ENCODE results near the gene PATJ. TPM values are rescaled to one million over a fixed set of nuclear protein-coding genes. Genes with fewer than 3 reads are reported as not detected.
A peak's percentile ranks its signal among the peaks of the same experiment; 100 is the strongest.

PATJ gene, protein sequence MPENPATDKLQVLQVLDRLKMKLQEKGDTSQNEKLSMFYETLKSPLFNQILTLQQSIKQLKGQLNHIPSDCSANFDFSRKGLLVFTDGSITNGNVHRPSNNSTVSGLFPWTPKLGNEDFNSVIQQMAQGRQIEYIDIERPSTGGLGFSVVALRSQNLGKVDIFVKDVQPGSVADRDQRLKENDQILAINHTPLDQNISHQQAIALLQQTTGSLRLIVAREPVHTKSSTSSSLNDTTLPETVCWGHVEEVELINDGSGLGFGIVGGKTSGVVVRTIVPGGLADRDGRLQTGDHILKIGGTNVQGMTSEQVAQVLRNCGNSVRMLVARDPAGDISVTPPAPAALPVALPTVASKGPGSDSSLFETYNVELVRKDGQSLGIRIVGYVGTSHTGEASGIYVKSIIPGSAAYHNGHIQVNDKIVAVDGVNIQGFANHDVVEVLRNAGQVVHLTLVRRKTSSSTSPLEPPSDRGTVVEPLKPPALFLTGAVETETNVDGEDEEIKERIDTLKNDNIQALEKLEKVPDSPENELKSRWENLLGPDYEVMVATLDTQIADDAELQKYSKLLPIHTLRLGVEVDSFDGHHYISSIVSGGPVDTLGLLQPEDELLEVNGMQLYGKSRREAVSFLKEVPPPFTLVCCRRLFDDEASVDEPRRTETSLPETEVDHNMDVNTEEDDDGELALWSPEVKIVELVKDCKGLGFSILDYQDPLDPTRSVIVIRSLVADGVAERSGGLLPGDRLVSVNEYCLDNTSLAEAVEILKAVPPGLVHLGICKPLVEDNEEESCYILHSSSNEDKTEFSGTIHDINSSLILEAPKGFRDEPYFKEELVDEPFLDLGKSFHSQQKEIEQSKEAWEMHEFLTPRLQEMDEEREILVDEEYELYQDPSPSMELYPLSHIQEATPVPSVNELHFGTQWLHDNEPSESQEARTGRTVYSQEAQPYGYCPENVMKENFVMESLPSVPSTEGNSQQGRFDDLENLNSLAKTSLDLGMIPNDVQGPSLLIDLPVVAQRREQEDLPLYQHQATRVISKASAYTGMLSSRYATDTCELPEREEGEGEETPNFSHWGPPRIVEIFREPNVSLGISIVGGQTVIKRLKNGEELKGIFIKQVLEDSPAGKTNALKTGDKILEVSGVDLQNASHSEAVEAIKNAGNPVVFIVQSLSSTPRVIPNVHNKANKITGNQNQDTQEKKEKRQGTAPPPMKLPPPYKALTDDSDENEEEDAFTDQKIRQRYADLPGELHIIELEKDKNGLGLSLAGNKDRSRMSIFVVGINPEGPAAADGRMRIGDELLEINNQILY (N-terminal part only)
- total RNA-seq: 10 to 100 TPM; 37.9 to 72.1 TPM

DNA sequence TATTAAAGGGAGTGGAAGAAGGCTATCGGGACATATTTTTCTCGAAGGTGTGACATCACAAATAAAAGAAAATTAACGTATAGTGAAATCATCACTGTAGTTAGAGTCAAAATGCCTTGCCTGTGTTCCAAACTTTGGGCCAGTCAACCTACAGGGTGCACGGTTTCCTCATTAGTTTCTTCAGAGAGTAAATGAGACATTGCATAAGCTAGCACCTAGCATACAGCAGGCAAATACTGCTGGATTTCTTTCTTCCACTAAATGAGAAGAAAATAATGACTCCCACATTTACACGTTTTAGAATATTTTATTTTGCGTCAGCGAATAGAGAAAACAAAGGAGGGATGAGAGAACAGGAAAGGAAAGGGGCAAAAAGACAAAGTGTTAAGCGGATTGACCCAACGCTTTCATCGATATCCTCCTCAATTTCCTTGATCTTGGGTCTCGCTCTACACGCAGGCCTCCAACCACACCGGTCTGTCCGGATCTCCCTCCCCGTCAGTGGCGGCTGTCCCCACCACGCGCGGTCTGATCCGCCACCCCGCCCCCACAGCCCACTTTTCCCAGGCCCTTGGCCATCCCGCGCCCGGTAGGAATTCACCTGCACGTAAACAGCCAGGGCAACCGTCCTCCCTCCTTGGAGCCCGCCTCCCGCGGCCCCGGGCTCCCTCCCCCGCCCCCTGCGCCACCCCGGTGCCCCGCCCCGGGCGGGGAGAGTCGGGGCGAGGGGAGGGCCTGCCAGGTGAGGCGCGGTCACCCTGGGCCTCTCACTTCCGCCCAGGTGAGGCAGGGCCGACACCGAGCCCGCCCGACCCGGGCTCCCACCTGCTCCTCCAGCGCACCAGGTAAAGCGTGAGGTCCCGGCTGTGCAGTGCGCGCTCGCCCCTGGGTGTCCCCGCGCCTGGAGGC, at the start of gene PATJ:
Gene PATJ (plus strand): TSS at position 770 of the 909 bp plus-strand sequence. CDS start 20,413 bp downstream, outside the sequence.
- Histone ChIP-seq H3K36me3 (no peaks in the 10 kb centered on the region), H3K9me3 (no peaks in the 10 kb centered on the region), H3K4me3 (peak within 1 kb of the TSS; percentile 86 to 91), H3K27ac (peak within 1 kb of the TSS; percentile 95 to 99), H3K4me1 (peaks cover 0 to 19% of the 10 kb centered on the region in 2 donors), H3K27me3 (no peaks in the 10 kb centered on the region)
- DNase-seq (ENCODE audit: low spot score): no peak
- TF ChIP-seq, protein P1, sequence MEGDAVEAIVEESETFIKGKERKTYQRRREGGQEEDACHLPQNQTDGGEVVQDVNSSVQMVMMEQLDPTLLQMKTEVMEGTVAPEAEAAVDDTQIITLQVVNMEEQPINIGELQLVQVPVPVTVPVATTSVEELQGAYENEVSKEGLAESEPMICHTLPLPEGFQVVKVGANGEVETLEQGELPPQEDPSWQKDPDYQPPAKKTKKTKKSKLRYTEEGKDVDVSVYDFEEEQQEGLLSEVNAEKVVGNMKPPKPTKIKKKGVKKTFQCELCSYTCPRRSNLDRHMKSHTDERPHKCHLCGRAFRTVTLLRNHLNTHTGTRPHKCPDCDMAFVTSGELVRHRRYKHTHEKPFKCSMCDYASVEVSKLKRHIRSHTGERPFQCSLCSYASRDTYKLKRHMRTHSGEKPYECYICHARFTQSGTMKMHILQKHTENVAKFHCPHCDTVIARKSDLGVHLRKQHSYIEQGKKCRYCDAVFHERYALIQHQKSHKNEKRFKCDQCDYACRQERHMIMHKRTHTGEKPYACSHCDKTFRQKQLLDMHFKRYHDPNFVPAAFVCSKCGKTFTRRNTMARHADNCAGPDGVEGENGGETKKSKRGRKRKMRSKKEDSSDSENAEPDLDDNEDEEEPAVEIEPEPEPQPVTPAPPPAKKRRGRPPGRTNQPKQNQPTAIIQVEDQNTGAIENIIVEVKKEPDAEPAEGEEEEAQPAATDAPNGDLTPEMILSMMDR (IDR thresholded peaks at IDR 0.05): no peak

DNA sequence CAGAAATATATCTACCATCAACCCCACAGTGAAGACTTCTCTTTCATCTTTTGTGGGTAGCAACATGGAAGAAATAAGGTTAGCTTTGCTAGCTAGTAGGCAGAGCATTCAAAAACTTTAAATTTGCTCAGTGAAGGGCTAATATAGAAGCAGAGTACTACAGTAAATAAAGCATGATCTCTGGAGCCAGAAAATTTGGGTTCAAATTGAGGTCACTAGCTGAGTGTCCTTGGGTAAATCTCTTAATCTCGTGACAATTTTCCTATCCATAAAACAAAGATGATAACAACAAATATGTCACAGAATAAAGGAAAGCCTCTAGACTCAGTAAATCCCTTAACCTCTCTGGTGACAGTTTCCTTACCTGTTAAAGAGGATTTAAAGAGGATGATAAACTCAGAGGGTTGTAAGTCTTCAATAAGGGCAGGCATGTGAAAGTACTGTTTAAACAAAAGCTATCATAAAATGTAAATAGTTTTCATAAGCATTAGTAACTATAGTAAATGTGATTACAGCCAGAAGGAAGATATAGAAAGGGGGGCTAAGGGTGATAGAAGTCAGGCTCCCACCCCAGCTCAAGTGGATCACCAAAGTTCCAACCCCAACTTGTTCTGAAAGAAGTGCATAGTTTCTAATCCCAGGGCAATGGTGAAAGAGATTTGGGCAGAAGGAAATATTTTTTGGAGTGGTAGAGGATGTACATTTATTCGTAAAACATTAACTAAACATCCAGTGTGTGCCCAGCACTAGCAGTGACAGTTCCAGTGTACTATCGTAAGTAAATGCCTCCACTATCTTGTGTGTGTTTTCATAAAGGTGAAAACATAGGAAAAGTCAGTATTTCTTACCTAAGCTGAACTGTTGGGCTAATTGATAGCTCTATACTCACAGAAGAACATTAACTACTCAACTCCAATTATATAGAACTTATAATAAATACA, 42.1 kb upstream of the PATJ start:
- Histone ChIP-seq H3K9me3 (no peaks in the 10 kb centered on the region), H3K27ac (no peak overlapping the region), H3K27me3 (no peaks in the 10 kb centered on the region), H3K4me1 (no peaks in the 10 kb centered on the region), H3K36me3 (peaks cover 44% of the 10 kb centered on the region), H3K4me3 (no peak overlapping the region)
- no peak for DNase-seq (ENCODE audit: low spot score)
- TF ChIP-seq, protein P1 (IDR thresholded peaks at IDR 0.05): no peak

DNA sequence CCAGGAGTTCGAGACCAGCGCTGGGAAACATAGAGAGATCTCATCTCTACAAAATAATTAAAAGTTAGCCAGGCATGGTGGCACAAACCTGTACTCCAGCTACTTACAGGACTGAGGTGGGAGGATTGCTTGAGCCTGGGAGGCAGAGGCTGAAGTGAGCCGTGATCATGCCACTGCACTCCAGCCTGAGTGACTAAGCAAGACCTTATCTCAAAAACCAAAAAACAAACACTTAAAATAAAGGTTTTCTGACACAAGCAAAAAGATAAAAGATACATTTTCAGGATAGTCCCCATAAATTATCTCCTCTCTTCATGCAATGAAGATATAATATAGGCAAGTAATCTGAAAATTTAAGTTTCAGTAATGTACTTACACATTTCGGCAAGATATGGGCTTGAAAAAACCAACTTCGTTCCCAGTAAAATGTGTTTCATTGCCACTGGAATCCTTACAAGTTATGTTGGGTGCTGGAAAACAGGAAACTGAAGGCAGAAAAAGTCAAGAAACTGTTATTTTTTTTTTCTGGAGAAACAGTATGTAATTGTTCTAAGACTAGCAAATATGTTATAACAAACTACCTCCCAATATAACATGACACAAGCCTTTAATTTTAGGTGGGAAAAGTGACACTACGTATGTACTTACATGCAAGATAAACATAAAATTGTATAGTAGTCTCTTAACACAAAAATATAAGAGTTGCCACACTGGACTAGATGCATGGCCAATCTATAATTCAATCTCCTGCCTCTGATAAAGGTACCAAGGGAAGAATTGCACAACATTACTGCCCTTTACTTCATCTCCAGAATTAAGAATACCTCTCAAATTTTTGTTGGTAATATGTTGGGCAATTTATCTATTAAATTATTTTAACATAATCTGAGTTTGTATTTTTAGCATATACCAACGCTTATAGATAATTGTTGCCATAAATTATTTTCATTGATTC, 33.0 kb upstream of the PATJ start:
- no peaks in the 10 kb centered on the region for H3K27me3 ChIP-seq

More for the DNA sequence above, 33.0 kb upstream of the PATJ start:
- H3K27ac ChIP-seq: no peak overlapping the region
- H3K4me1 ChIP-seq: no peaks in the 10 kb centered on the region
- no peaks in the 10 kb centered on the region for H3K9me3 ChIP-seq
- no peak overlapping the region for H3K4me3 ChIP-seq
- peaks cover 33% of the 10 kb centered on the region for H3K36me3 ChIP-seq
- TF ChIP-seq, protein P1 (IDR thresholded peaks at IDR 0.05): no peak
- no peak for DNase-seq (ENCODE audit: low spot score)
